OCI-LY7 (cell line): ENCODE results near the gene RIC8B.

Experiments used
- CTCF ChIP-seq: fragments of 200-600 bp; sonication (generic); conservative IDR thresholded peaks from 2 replicates; pipeline ENCODE4 v1.5.1; 2014; ENCODE audit warnings: mild to moderate bottlenecking, antibody characterized with exemption, low read length, moderate library complexity, mixed read lengths
- EZH2phosphoT487 ChIP-seq: fragments of 200-600 bp; sonication (generic); IDR thresholded peaks from 2 replicates; pipeline ENCODE4 v1.6.1; 2018; ENCODE audit warnings: low read depth, borderline replicate concordance, mild to moderate bottlenecking, mixed run types, antibody characterized with exemption, low read length, moderate library complexity, mixed read lengths

DNA sequence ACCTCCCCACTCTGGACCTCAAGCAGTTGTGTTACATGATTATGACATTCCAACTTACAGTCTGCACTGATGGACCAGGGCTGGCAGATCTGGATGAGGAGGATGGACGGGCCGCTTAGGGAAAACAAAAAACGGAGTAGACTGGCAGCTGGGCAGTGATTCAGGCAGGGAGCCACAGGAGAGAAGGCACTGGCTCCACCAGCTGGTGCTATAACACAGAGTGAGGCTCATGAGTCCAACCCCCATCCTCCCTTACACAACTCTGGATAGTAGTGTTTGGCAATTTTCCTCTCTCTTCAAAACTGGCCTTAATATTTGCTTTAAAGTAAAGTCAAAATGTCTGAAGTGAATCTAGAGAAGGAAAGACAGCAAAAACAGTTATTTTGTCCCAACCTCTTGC, 9.7 kb upstream of the RIC8B start:
- TF ChIP-seq CTCF (no peak), EZH2phosphoT487 (no peak)
